ENCODE data around the gene PGGHG. TPM values are rescaled to one million over a fixed set of nuclear protein-coding genes. Genes with fewer than 3 reads are reported as not detected.

PGGHG gene
- polyA plus RNA-seq, 3 donors = 1.6 to 82.9 (median 2.1) TPM

GRCh38 chr11:249062-249461 lies 39.9 kb upstream of the PGGHG start:
- Histone ChIP-seq H3K27me3 (ENCODE audit: control insufficient read depth in 2 of 2, insufficient read depth in 2 of 2, low read length in 2 of 2) (no peaks in the 10 kb centered on the region), H3K4me2 (replicated peaks; ENCODE audit: extremely low read depth, low read length, poor library complexity, severe bottlenecking) (no peak overlapping the region), H3K9me3 (replicated peaks in 1 of 2; ENCODE audit: control insufficient read depth in 1 of 2, insufficient read depth in 1 of 2, low read length in 2 of 2) (no peaks in the 10 kb centered on the region), H3K79me2 (ENCODE audit: insufficient read depth, low read length) (no peaks in the 10 kb centered on the region), H3K4me3 (replicated peaks in 1 of 3; ENCODE audit: low read depth in 2 of 3, low read length in 3 of 3) (no peak overlapping the region), H3K27ac (ENCODE audit: low read depth in 1 of 2, low read length in 2 of 2) (no peak overlapping the region), H3K9ac (ENCODE audit: insufficient read depth, low read length, poor library complexity, severe bottlenecking) (no peak overlapping the region), H3K4me1 (ENCODE audit: control insufficient read depth in 1 of 2, insufficient read depth in 2 of 2, low read length in 2 of 2) (no peaks in the 10 kb centered on the region), H4K20me1 (ENCODE audit: insufficient read depth, low read length) (peaks cover 9% of the 10 kb centered on the region), H3K36me3 (replicated peaks in 1 of 2; ENCODE audit: control insufficient read depth in 1 of 2, insufficient read depth in 2 of 2, low read length in 2 of 2) (peaks cover 96 to 97% of the 10 kb centered on the region in 2 donors), H2AFZ (ENCODE audit: insufficient read depth, low read depth, low read length, poor library complexity, severe bottlenecking) (no peak overlapping the region)
- intact Hi-C loops (cut with micrococcal nuclease) = no loop called here
- TF ChIP-seq, protein P1, sequence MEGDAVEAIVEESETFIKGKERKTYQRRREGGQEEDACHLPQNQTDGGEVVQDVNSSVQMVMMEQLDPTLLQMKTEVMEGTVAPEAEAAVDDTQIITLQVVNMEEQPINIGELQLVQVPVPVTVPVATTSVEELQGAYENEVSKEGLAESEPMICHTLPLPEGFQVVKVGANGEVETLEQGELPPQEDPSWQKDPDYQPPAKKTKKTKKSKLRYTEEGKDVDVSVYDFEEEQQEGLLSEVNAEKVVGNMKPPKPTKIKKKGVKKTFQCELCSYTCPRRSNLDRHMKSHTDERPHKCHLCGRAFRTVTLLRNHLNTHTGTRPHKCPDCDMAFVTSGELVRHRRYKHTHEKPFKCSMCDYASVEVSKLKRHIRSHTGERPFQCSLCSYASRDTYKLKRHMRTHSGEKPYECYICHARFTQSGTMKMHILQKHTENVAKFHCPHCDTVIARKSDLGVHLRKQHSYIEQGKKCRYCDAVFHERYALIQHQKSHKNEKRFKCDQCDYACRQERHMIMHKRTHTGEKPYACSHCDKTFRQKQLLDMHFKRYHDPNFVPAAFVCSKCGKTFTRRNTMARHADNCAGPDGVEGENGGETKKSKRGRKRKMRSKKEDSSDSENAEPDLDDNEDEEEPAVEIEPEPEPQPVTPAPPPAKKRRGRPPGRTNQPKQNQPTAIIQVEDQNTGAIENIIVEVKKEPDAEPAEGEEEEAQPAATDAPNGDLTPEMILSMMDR (IDR thresholded peaks at IDR 0.05) = no peak
- no peaks in the 10 kb centered on the region for H3K4me1 Mint-ChIP-seq
- no peak for DNase-seq
- H3K4me3 Mint-ChIP-seq = no peak overlapping the region
- WGBS (ENCODE audit: insufficient coverage) = 94% methylated on average over 7 of the region's 8 CpGs
- H3K9me3 Mint-ChIP-seq = no peaks in the 10 kb centered on the region
- peaks cover 0 to 2% (median 0%) of the 10 kb centered on the region in 3 donors for H3K27me3 Mint-ChIP-seq (ENCODE audit: low read depth in 3 of 3)
- H3K27ac Mint-ChIP-seq = peak overlapping the region in 1 of 7 donors; percentile 10
- peaks cover 90 to 98% of the 10 kb centered on the region in 2 donors for H3K36me3 Mint-ChIP-seq

DNA sequence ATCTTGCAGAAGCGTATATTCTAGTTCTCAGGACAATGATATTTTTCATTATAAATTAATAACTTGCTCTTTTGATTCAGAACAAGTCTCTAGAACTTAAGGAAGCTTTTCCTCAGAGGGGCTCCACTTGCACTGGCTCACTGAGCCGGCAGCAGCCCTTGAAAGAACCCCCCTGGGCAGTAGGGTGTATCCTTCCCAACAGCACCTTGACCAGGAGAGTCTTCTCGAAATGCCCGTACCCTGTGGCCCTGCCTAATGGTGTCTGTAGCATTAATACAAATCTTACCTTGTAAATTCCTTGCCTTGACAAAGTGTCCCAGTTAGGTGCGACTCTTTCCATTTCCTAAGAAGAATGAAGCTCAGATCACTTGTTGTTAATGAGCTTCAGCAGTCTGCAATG lies 38.7 kb upstream of the PGGHG start:
- H3K36me3 ChIP-seq (replicated peaks in 1 of 2; ENCODE audit: control insufficient read depth in 1 of 2, insufficient read depth in 2 of 2, low read length in 2 of 2) = peaks cover 84 to 85% of the 10 kb centered on the region in 2 donors
- H3K4me1 Mint-ChIP-seq = no peaks in the 10 kb centered on the region
- TF ChIP-seq, protein P1 (IDR thresholded peaks at IDR 0.05) = no peak
- no peak overlapping the region for H3K4me2 ChIP-seq (replicated peaks; ENCODE audit: extremely low read depth, low read length, poor library complexity, severe bottlenecking)
- H3K27me3 ChIP-seq (ENCODE audit: control insufficient read depth in 2 of 2, insufficient read depth in 2 of 2, low read length in 2 of 2) = no peaks in the 10 kb centered on the region
- intact Hi-C loops (cut with micrococcal nuclease) = loop anchor here (5.0 kb wide), 4 partner anchors 37 to 107 kb away; partner anchors contain the start of genes IFITM2 (in 1 of the 2) and PGGHG (in 1 of the 2)
- no peak overlapping the region for H3K4me3 Mint-ChIP-seq
- no peak overlapping the region for H3K9ac ChIP-seq (ENCODE audit: insufficient read depth, low read length, poor library complexity, severe bottlenecking)
- H2AFZ ChIP-seq (ENCODE audit: insufficient read depth, low read depth, low read length, poor library complexity, severe bottlenecking) = no peak overlapping the region
- 83% methylated on average over 2 of the region's 5 CpGs for WGBS (ENCODE audit: insufficient coverage)
- peaks cover 80 to 87% of the 10 kb centered on the region in 2 donors for H3K36me3 Mint-ChIP-seq
- H3K9me3 Mint-ChIP-seq = no peaks in the 10 kb centered on the region
- H3K4me1 ChIP-seq (ENCODE audit: control insufficient read depth in 1 of 2, insufficient read depth in 2 of 2, low read length in 2 of 2) = no peaks in the 10 kb centered on the region
- peak overlapping the region in 1 of 7 donors; percentile 46 for H3K27ac Mint-ChIP-seq
- no peaks in the 10 kb centered on the region for H3K79me2 ChIP-seq (ENCODE audit: insufficient read depth, low read length)
- no peak for DNase-seq
- H3K27me3 Mint-ChIP-seq (ENCODE audit: low read depth in 3 of 3) = no peaks in the 10 kb centered on the region
- H3K9me3 ChIP-seq (replicated peaks in 1 of 2; ENCODE audit: control insufficient read depth in 1 of 2, insufficient read depth in 1 of 2, low read length in 2 of 2) = no peaks in the 10 kb centered on the region
- H3K4me3 ChIP-seq (replicated peaks in 1 of 3; ENCODE audit: low read depth in 2 of 3, low read length in 3 of 3) = no peak overlapping the region
- H4K20me1 ChIP-seq (ENCODE audit: insufficient read depth, low read length) = peaks cover 8% of the 10 kb centered on the region
- H3K27ac ChIP-seq (ENCODE audit: low read depth in 1 of 2, low read length in 2 of 2) = no peak overlapping the region

All from CD14-positive monocyte (primary cell).